Right lobe of liver (tissue), 6 donors: ENCODE data around the gene CDX1. TPM values are rescaled to one million over a fixed set of nuclear protein-coding genes. Genes with fewer than 3 reads are reported as not detected.

Experiments
- ATAC-seq, 4 donors: fragments of 200-7000 bp; cut with Tn5 transposase; one replicate each; pipeline ENCODE4 v1.9.1; 2020; ENCODE audit warnings: mild to moderate bottlenecking in 4 of 4, moderate library complexity in 4 of 4
- DNase-seq, 3 donors: peaks; one replicate each; pipeline ENCODE4 v3.0.0-alpha.2; 2020
- H3K27ac ChIP-seq, 3 donors: fragments of 200-600 bp; one replicate each; pipeline ENCODE4 v1.8.0; 2022
- H3K27me3 ChIP-seq, 2 donors: fragments of 200-600 bp; one replicate each; pipeline ENCODE4 v1.8.0; 2022
- H3K36me3 ChIP-seq, 4 donors: fragments of 200-600 bp; sonication (generic) in 1 of 4; one replicate each; pipeline versions ENCODE4 v1.5.1 to v1.8.0; 2017 to 2022; ENCODE audit warnings: control low read depth in 1 of 4
- H3K4me1 ChIP-seq, 4 donors: fragments of 200-600 bp; sonication (generic) in 1 of 4; one replicate each; pipeline versions ENCODE4 v1.5.1 to v1.8.0; 2017 to 2022; ENCODE audit warnings: control low read depth in 1 of 4
- H3K4me3 ChIP-seq, 3 donors: fragments of 200-600 bp; one replicate each; pipeline ENCODE4 v1.8.0; 2022
- H3K9me3 ChIP-seq, 4 donors: fragments of 200-600 bp; sonication (generic) in 1 of 4; one replicate each; pipeline versions ENCODE4 v1.5.1 to v1.8.0; 2017 to 2022; ENCODE audit warnings: control low read depth in 1 of 4
- CTCF ChIP-seq, 4 donors: fragments of 200-600 bp in 3 of 4; fragments of 450-650 bp in 1 of 4; IDR thresholded peaks; one replicate each; pipeline versions ENCODE4 v1.5.1 to v1.8.0; 2016 to 2022; ENCODE audit warnings: antibody characterized with exemption in 4 of 4, mild to moderate bottlenecking in 2 of 4
- POLR2A ChIP-seq: fragments of 450-650 bp; IDR thresholded peaks from one replicate; pipeline ENCODE4 v1.6.1; 2017; ENCODE audit warnings: antibody characterized with exemption, mild to moderate bottlenecking
- WGBS: methylation state at CpG from one replicate; pipeline ENCODE4 v1.1.6; 2018; ENCODE audit warnings: low coverage, low lambda C conversion rate; ENCODE audit not compliant: insufficient coverage; ENCODE audit errors: missing lambda C conversion rate; 5-methylcytosine and 5-hydroxymethylcytosine counted together
- intact Hi-C, 2 donors: fragments of 100-400 bp; cut with DNase I; formaldehyde crosslinking; loops; one replicate each; pipeline versions ENCODE4 v1.11.2 to v1.14.1; 2022
- total RNA-seq, 6 experiments: library from RNA; depleted of rRNA in 2 of 6; stranded (reverse); fragments of >200 nt in 2 of 6; fragmentation: NEBNext Ultra II Directional in 3 of 6; extraction: Animal tissue kit (Norgen Biotek cat#: 25700) in 3 of 6; gene quantifications; one replicate each; pipeline versions ENCODE4 v1.1.0 to v1.2.4, GENCODE V29; 2016 to 2023
- donor health status: DM: no; HTN: yes; CAD: no.
- donor health status: DM: no; HTN: no; CAD: no.
- donor health status: DM: no; HTN: no; CAD: no.
- donor health status: DM: no; HTN: yes; CAD: no.
- donor health status: DM: no; HTN: yes; CAD: no.

CDX1 gene
- total RNA-seq, 6 experiments from 2014 or later, result not detected

- DNase-seq (no peak), ATAC-seq (no peak)
- no peak overlapping the region for H3K4me3 ChIP-seq
- H3K27ac ChIP-seq, result no peak overlapping the region
- H3K36me3 ChIP-seq, result no peaks in the 10 kb centered on the region
- no peaks in the 10 kb centered on the region for H3K9me3 ChIP-seq
- no peaks in the 10 kb centered on the region for H3K27me3 ChIP-seq
- intact Hi-C loops, result no loop called here
- TF ChIP-seq CTCF (IDR thresholded peaks at IDR 0.05) (no peak), POLR2A (no peak)
- WGBS, result 81% methylated on average over 5 of the region's 7 CpGs
- H3K4me1 ChIP-seq, result no peaks in the 10 kb centered on the region
Observed at GRCh38 chr5:150223474-150223873, 56.9 kb downstream of the CDX1 start.

- no peak overlapping the region for H3K4me3 ChIP-seq
- intact Hi-C loops, result no loop called here
- no peak for ATAC-seq
- no peaks in the 10 kb centered on the region for H3K36me3 ChIP-seq
- no peaks in the 10 kb centered on the region for H3K4me1 ChIP-seq
- H3K9me3 ChIP-seq, result no peaks in the 10 kb centered on the region
- TF ChIP-seq POLR2A (no peak), CTCF (IDR thresholded peaks at IDR 0.05) (no peak)
- H3K27me3 ChIP-seq, result no peaks in the 10 kb centered on the region
- DNase-seq, result no peak
- H3K27ac ChIP-seq, result no peak overlapping the region
- WGBS, result 74% methylated on average over 8 of the region's 8 CpGs
Observed at GRCh38 chr5:150224483-150225027, 58.0 kb downstream of the CDX1 start.

- ATAC-seq, result no peak
Observed at GRCh38 chr5:150227036-150227435, 60.5 kb downstream of the CDX1 start.

GRCh38 chr5:150227606-150228273 lies 61.2 kb downstream of the CDX1 start:
- WGBS, result 81% methylated on average over 3 of the region's 11 CpGs

More at GRCh38 chr5:150227036-150227435, 60.5 kb downstream of the CDX1 start:
- Histone ChIP-seq H3K9me3 (no peaks in the 10 kb centered on the region), H3K4me3 (no peak overlapping the region), H3K27me3 (no peaks in the 10 kb centered on the region), H3K36me3 (no peaks in the 10 kb centered on the region), H3K27ac (no peak overlapping the region), H3K4me1 (no peaks in the 10 kb centered on the region)
- TF ChIP-seq POLR2A (no peak), CTCF (IDR thresholded peaks at IDR 0.05) (no peak)
- DNase-seq, result no peak
- intact Hi-C loops, result no loop called here
- 85% methylated on average over 5 of the region's 5 CpGs for WGBS

More at GRCh38 chr5:150227606-150228273, 61.2 kb downstream of the CDX1 start:
- ATAC-seq, result no peak
- intact Hi-C loops, result no loop called here
- Histone ChIP-seq H3K4me1 (no peaks in the 10 kb centered on the region), H3K27ac (no peak overlapping the region), H3K9me3 (no peaks in the 10 kb centered on the region), H3K4me3 (no peak overlapping the region), H3K36me3 (no peaks in the 10 kb centered on the region), H3K27me3 (no peaks in the 10 kb centered on the region)
- no peak for DNase-seq
- no peak for TF ChIP-seq POLR2A
- no peak for TF ChIP-seq CTCF (IDR thresholded peaks at IDR 0.05)
